Cardiac fibroblast (primary cell): ENCODE data around the gene OR6P1.

Source experiments
- DNase-seq, 2 donors: peaks; one replicate each; pipeline versions ENCODE4 v3.0.0 to v3.0.0-alpha.2; 2010; ENCODE audit warnings: low read depth in 2 of 2
- H3K4me3 ChIP-seq, 2 donors: replicated peaks in 1 of 2; 1 replicate in 1 of 2; 2 replicates in 1 of 2; pipeline ENCODE4 v1.5.1; 2011; ENCODE audit warnings: low read depth in 2 of 2, low read length in 2 of 2, mild to moderate bottlenecking in 2 of 2, moderate library complexity in 1 of 2
- CTCF ChIP-seq: IDR thresholded peaks from one replicate; pipeline ENCODE4 v1.5.1; 2011; ENCODE audit warnings: low read depth, mild to moderate bottlenecking, low read length, inconsistent platforms

The OR6P1 gene

DNA sequence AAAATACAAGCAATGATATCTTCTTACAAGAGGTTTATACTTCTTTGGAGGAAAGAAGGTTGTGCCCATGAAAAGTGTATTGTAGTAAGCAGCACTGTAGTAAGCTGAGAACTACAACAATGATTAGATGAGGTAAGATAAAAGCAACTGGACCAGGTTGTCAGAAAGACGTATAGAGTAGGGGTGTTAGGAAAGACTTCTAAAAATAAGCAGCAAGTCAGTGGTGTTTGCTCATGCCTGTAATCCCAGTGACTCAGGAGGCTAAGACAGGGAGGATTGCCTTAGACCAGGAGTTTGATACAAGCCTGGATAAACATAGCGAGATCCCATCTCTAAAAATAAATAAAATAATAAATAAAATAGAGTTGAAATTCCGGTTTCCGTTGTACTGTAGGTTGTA is 13.6 kb upstream of the OR6P1 start:
- no peak for TF ChIP-seq CTCF
- DNase-seq: no peak

GRCh38 chr1:158579733-158580132 is 9.4 kb upstream of the OR6P1 start, which contains the start of gene OR10X1:
Gene OR10X1 (minus strand): TSS chr1:158579899. CDS start chr1:158579899, 0 bp downstream.
- no peak within 1 kb of the TSS for H3K4me3 ChIP-seq
- no peak for DNase-seq
- no peak for TF ChIP-seq CTCF

More for the DNA sequence above, 13.6 kb upstream of the OR6P1 start:
- no peak overlapping the region for H3K4me3 ChIP-seq

DNA sequence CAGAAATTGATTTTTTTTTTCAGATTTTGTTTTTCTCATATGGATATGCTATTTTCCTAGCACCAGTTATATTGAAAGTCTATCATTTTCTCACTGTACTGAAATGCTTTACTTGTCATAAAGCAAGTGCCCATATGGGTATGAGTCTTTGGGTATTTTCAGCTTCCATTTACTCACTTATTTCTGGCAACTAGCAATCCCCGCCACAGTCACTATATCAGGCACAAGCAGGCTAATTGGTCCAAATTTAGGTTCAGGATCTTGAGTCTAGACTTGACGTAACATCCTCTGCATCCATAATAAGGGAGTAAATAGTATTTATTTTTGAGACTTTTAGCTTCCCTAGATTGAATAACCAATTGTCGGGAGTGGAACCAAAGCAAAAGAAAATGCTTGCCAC is 7.2 kb upstream of the OR6P1 start:
- TF ChIP-seq CTCF: no peak
- DNase-seq: no peak
- no peak overlapping the region for H3K4me3 ChIP-seq

GRCh38 chr1:158572226-158572625 is 1.8 kb upstream of the OR6P1 start:
- no peak overlapping the region for H3K4me3 ChIP-seq
- no peak for DNase-seq
- TF ChIP-seq CTCF: no peak

GRCh38 chr1:158564608-158565007 is 5.8 kb downstream of the OR6P1 start:
- DNase-seq: no peak
- H3K4me3 ChIP-seq: no peak overlapping the region
- no peak for TF ChIP-seq CTCF

GRCh38 chr1:158563853-158564252 is 6.5 kb downstream of the OR6P1 start:
- DNase-seq: no peak
- no peak overlapping the region for H3K4me3 ChIP-seq
- TF ChIP-seq CTCF: no peak

DNA sequence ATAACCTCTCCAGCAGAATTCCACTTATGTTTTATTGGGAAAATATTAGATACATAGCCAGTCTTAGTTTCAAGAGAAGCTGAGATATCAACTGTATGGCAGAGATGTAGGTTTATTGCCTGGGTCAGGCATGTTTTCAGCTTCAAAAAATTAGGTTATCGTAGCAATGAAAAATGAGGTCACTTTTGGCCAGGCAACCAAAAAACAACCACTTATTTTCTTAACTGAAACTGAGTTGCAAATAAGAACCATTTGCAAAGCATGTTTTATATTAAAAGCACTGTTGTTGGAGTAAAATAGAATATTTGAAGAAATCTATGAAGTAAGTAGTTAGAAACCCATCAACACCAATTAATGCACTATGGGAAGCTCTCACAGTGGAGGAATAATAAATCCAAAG is 10.7 kb downstream of the OR6P1 start:
- DNase-seq: no peak
- no peak overlapping the region for H3K4me3 ChIP-seq
- TF ChIP-seq CTCF: no peak
